Keratinocyte (primary cell): ENCODE data around the gene HERC3. TPM values are rescaled to one million over a fixed set of nuclear protein-coding genes. Genes with fewer than 3 reads are reported as not detected.

Experiments
- DNase-seq: peaks from one replicate; pipeline ENCODE4 v3.0.0-alpha.2; 2011; ENCODE audit warnings: low read depth, missing footprints, low spot score
- FAIRE-seq: peaks from 2 replicates; lab custom pipeline; 2011; peaks lifted over from hg19 to GRCh38; lab: Jason Lieb, UNC
- H2AFZ ChIP-seq: 2 replicates; pipeline ENCODE4 v1.6.0; 2012; ENCODE audit warnings: low read length, control low read depth, inconsistent platforms; ENCODE audit not compliant: control insufficient read depth
- H3K27ac ChIP-seq: 2 replicates; pipeline ENCODE4 v1.5.1; 2011; ENCODE audit warnings: low read length; ENCODE audit not compliant: control insufficient read depth, insufficient read depth
- H3K27me3 ChIP-seq: 3 replicates; pipeline ENCODE4 v1.6.0; 2011; ENCODE audit warnings: low read length; ENCODE audit not compliant: control insufficient read depth, insufficient read depth; ENCODE audit errors: extremely low read depth
- H3K36me3 ChIP-seq, 2 experiments: 2 replicates in 1 of 2; 3 replicates in 1 of 2; pipeline ENCODE4 v1.5.1; 2011; ENCODE audit warnings: low read length in 2 of 2, mild to moderate bottlenecking in 1 of 2; ENCODE audit not compliant: control insufficient read depth in 2 of 2, insufficient read depth in 2 of 2; ENCODE audit errors: extremely low read depth in 1 of 2
- H3K4me1 ChIP-seq: 3 replicates; pipeline ENCODE4 v1.5.1; 2011; ENCODE audit warnings: low read length; ENCODE audit not compliant: control insufficient read depth, insufficient read depth; ENCODE audit errors: extremely low read depth
- H3K4me2 ChIP-seq: 3 replicates; pipeline ENCODE4 v1.6.0; 2011; ENCODE audit warnings: low read depth, low read length; ENCODE audit not compliant: control insufficient read depth, insufficient read depth; ENCODE audit errors: extremely low read depth
- H3K4me3 ChIP-seq, 3 experiments: fragments of 200-600 bp in 1 of 3; sonication (generic) in 1 of 3; 2 replicates in 2 of 3; 3 replicates in 1 of 3; pipeline ENCODE4 v1.5.1; 2011 to 2016; ENCODE audit warnings: low read length in 3 of 3, mild to moderate bottlenecking in 3 of 3, control low read depth in 2 of 3, inconsistent platforms in 1 of 3, low read depth in 1 of 3, mixed read lengths in 1 of 3, mixed run types in 1 of 3, moderate library complexity in 1 of 3; ENCODE audit not compliant: control insufficient read depth in 2 of 3, insufficient read depth in 2 of 3; ENCODE audit errors: extremely low read depth in 1 of 3
- H3K79me2 ChIP-seq: 2 replicates; pipeline ENCODE4 v1.6.0; 2012; ENCODE audit warnings: low read length; ENCODE audit not compliant: control insufficient read depth, insufficient read depth
- H3K9ac ChIP-seq: 3 replicates; pipeline ENCODE4 v1.6.0; 2011; ENCODE audit warnings: low read length; ENCODE audit not compliant: control insufficient read depth, insufficient read depth; ENCODE audit errors: extremely low read depth
- H3K9me1 ChIP-seq: 3 replicates; pipeline ENCODE4 v1.6.0; 2011; ENCODE audit warnings: low read length; ENCODE audit not compliant: control insufficient read depth, insufficient read depth; ENCODE audit errors: extremely low read depth
- H3K9me3 ChIP-seq: 2 replicates; pipeline ENCODE4 v1.5.1; 2012; ENCODE audit warnings: low read depth, low read length; ENCODE audit not compliant: control insufficient read depth
- H4K20me1 ChIP-seq: 3 replicates; pipeline ENCODE4 v1.6.0; 2011; ENCODE audit warnings: low read length; ENCODE audit not compliant: control insufficient read depth, insufficient read depth; ENCODE audit errors: extremely low read depth
- CTCF ChIP-seq, 3 experiments: IDR thresholded peaks in 1 of 3; conservative IDR thresholded peaks in 1 of 3; optimal IDR thresholded peaks in 1 of 3; 2 replicates in 2 of 3; 3 replicates in 1 of 3; pipeline versions ENCODE3 to v1.5.1; 2011; ENCODE audit warnings: low read length in 3 of 3, mild to moderate bottlenecking in 3 of 3, moderate library complexity in 2 of 3, control low read depth in 1 of 3, inconsistent platforms in 1 of 3; ENCODE audit not compliant: insufficient read depth in 2 of 3; ENCODE audit errors: extremely low read depth in 1 of 3
- EZH2 ChIP-seq: IDR thresholded peaks from one replicate; pipeline ENCODE4 v1.6.1; 2012; ENCODE audit warnings: inconsistent platforms, mild to moderate bottlenecking, low read length, moderate library complexity
- dilution Hi-C: fragments of 300-500 bp; cut with MboI; formaldehyde crosslinking; loops from one replicate; pipeline ENCODE4 v1.7.0; 2020; ENCODE audit warnings: low sequenced_read_pairs; ENCODE audit not compliant: extremely low pct_ligation_motif_present
- polyA plus RNA-seq, 5 experiments: library from polyadenylated mRNA; depleted of rRNA in 3 of 5; stranded (reverse) in 3 of 5; stranded (forward) in 1 of 5; unstranded in 1 of 5; fragments of >200 nt; gene quantifications; 1 replicate in 1 of 5; 2 replicates in 3 of 5; 3 replicates in 1 of 5; pipeline versions ENCODE4 v1.2.1 to v1.2.3, GENCODE V29; 2011 to 2012; ENCODE audit warnings: missing spikeins in 2 of 5, low read depth in 1 of 5, low replicate concordance in 1 of 5

Gene HERC3
- polyA plus RNA-seq, 1 donor (not counting 4 experiments of a cell fraction or from before 2014, with no cell fraction given): 26.3 TPM

DNA sequence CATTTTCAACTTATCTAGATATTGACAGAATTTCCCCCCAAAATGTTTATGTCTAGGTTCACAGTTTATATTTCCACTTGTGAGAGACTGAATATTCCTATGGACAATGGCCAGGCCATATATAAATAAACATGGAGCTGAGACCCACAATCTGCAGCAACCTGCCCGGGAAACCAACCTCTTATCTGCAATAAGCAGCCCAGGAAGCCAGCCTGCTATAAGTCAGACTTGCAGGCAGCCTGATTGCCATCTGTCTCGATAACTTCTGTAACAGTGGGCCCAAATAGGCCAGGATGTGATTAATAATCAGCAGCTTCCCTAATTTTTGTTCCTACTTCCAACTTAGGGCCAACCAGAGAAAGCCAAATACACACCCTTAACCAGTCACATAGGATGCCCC lies 110.5 kb downstream of the HERC3 start:
- dilution Hi-C loops: no loop called here
- TF ChIP-seq CTCF (optimal IDR thresholded peaks at IDR 0.05 in 1 of 3, IDR thresholded peaks at IDR 0.05 in 1 of 3, conservative IDR thresholded peaks at IDR 0.05 in 1 of 3; ENCODE audit: extremely low read depth in 1 of 3, insufficient read depth in 2 of 3, low read length in 3 of 3): no peak
- TF ChIP-seq EZH2: no peak
- no peak overlapping the region for H2AFZ ChIP-seq
- H3K36me3 ChIP-seq: peaks cover 0 to 13% of the 10 kb centered on the region in 2 experiments
- no peak overlapping the region for H3K4me2 ChIP-seq
- H3K27ac ChIP-seq: no peak overlapping the region
- no peak overlapping the region for H3K4me3 ChIP-seq
- H3K27me3 ChIP-seq: no peaks in the 10 kb centered on the region
- H3K79me2 ChIP-seq: no peaks in the 10 kb centered on the region
- no peaks in the 10 kb centered on the region for H4K20me1 ChIP-seq
- no peaks in the 10 kb centered on the region for H3K4me1 ChIP-seq
- DNase-seq (no peak), FAIRE-seq (no peak)
- H3K9ac ChIP-seq: no peak overlapping the region
- H3K9me3 ChIP-seq: no peaks in the 10 kb centered on the region
- no peaks in the 10 kb centered on the region for H3K9me1 ChIP-seq

GRCh38 chr4:88705223-88705622 lies 112.9 kb downstream of the HERC3 start:
- Histone ChIP-seq H3K27ac (no peak overlapping the region), H3K36me3 (peaks cover 0 to 15% of the 10 kb centered on the region in 2 experiments), H2AFZ (no peak overlapping the region), H3K79me2 (no peaks in the 10 kb centered on the region), H3K4me1 (no peaks in the 10 kb centered on the region), H3K9me3 (no peaks in the 10 kb centered on the region), H3K9ac (no peak overlapping the region), H4K20me1 (no peaks in the 10 kb centered on the region), H3K4me3 (no peak overlapping the region), H3K9me1 (no peaks in the 10 kb centered on the region), H3K27me3 (no peaks in the 10 kb centered on the region), H3K4me2 (no peak overlapping the region)
- DNase-seq (no peak), FAIRE-seq (no peak)
- TF ChIP-seq CTCF (optimal IDR thresholded peaks at IDR 0.05 in 1 of 3, IDR thresholded peaks at IDR 0.05 in 1 of 3, conservative IDR thresholded peaks at IDR 0.05 in 1 of 3; ENCODE audit: extremely low read depth in 1 of 3, insufficient read depth in 2 of 3, low read length in 3 of 3) (no peak), EZH2 (no peak)
- dilution Hi-C loops: no loop called here
